ENCODE results near the gene C3orf52.

- no peak for TF ChIP-seq CTCF (IDR thresholded peaks at IDR 0.05)
- no peak for TF ChIP-seq POLR2A (IDR thresholded peaks at IDR 0.05)
- TF ChIP-seq POLR2AphosphoS5 (IDR thresholded peaks at IDR 0.05): no peak
These were observed 46.8 kb downstream of the C3orf52 start, which contains the start of gene GCSAM for GRCh38 chr3:112132975-112133448.
